Right renal cortex interstitium (tissue), 3 donors: ENCODE data around the gene PSMA8. TPM values are rescaled to one million over a fixed set of nuclear protein-coding genes. Genes with fewer than 3 reads are reported as not detected.
A peak's percentile ranks its signal among the peaks of the same experiment; 100 is the strongest.
"Not testable (repeated sequence)": the region's sequence is repeated elsewhere in the genome, so short reads cannot be mapped to it uniquely, and the experiment has no call there.

ENCODE experiments used
- DNase-seq, 3 donors: peaks; one replicate each; pipeline ENCODE4 v3.0.0-alpha.2; 2013; ENCODE audit warnings: low read depth in 3 of 3, low spot score in 2 of 3
- polyA plus RNA-seq, 3 donors: library from polyadenylated mRNA; unstranded; fragments of 120-200 nt; gene quantifications; one replicate each; pipeline ENCODE4 v1.2.1, GENCODE V29; 2013; ENCODE audit not compliant: insufficient read length in 3 of 3

Gene PSMA8
- polyA plus RNA-seq, 3 donors: not detected

DNA sequence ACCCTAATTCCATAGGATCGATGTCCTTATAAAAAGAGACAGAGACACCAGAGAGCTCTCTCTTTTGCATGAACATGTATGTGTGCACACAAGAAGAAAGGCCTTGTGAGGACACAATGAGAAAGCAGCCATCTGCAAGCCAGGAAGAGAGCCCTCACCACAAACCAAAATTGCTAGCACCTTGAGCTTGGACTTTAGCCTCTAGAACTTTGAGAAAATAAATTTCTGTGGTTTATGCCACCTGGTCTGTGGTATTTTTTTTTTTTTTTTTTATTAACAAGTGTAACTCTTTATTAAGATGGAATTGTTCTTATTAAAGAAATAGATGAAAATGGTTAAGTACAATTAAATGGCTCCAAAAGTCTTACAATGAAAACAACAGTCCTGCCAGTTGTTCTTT, 33.9 kb downstream of the PSMA8 start:
- DNase-seq: not testable (repeated sequence)

DNA sequence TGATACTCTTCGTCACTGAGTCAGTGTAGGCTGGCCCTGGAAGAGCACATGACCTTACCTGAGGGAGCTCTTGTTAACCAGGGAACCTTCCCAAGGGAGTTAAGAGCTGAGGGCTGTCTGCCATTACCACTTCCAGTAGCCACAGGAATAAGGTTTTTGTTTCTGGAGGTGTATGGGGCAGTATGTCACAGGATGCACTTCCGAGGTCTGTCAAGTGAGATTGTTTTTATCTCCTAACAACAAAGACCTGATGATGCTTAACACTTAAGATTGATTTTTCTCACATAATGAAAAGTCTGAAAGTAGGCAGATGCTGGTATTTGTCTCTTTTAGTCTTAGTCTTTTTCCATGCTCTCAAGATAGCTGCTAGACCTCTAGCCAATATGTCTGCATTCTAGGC, 41.8 kb downstream of the PSMA8 start:
- DNase-seq: no peak

DNA sequence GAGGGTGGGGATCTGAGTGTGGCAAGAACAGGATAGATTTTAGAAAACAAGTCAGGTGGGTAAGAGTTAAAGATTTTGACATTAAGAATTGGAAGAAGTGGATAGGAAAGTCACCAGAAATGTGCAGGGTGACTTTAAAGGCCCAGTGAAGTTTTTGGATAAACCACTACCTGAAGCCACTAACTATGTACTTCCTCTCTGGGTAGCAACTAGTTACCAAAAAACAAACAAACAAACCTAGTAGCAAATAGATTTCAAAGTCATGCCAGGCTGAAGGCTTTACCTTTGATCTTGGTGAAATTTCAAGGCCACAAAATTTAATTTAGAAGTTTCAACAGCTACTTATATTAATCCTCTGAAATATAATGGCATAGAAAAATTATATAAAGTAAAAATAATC, 42.5 kb downstream of the PSMA8 start:
- DNase-seq: no peak

DNA sequence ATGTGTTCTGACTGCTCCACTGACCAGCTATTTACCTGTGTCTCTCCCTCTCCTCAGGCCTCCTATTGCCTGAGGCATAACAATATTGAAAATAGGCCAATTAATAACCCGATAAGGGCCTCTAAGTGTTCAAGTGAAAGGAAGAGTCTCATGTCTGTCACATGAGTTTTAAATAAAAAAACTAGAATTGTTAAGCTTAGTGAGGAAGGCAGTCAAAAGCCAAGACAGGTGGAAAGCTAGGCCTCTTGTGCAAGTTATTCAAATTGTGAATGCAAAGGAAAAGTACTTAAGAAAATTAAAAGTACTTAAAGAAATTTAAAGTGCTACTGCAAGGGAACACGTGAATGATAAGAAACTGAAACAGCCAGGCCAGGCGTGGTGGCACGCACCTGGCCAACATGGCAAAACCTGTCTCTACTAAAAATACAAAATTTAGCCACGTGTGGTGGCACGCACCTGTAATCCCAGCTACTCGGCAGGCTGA, 47.7 kb downstream of the PSMA8 start:
- DNase-seq: no peak

DNA sequence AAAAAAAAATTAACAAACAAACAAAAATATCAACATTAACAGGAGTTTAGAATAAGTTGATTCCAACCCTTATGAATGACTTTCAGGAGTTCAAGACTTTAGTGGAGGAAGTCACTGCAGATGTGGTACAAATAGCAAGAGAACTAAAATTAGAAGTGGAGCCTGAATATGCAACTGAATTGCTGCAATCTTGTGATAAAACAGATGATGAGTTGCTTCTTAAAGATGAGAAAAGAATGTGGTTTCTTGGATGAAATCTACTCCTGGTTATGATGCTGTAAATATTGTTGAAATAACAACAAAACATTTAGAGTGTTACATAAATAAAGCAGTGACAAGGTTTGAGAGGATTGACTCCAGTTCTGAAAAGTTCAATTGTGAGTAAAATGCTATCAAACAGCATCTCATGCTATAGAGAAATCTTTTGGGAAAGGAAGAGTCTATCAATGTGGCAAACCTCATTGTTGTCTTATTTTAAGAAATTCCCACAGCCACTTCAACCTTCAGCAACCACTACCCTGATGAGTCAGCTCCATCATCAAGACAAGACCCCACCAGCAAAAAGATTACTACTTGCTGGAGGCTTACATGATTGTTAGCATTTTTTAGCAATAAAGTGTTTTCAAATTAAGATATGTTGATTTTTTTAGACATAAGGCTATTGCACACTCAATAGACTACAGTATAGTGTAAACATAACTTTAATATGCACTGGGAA, 49.9 kb downstream of the PSMA8 start:
- DNase-seq: no peak

DNA sequence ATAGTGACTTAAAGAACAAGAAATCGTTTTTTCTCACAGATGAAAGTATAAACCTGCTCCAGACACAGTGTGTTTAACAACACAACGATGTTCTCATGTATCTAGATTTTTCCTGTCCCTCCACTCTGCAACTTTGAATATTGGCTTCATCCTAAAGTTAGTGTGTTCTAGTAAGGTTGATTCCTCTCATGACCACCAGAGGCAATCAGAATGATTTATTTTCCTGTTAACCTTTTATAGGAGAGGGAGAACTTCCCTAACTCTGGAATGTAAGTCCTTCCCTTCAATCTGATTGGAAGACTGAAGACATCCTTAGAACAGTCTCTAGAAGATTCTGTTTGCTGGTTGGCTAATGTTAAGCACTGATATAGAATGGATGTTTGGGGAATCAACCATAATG, 51.6 kb downstream of the PSMA8 start:
- DNase-seq: no peak

DNA sequence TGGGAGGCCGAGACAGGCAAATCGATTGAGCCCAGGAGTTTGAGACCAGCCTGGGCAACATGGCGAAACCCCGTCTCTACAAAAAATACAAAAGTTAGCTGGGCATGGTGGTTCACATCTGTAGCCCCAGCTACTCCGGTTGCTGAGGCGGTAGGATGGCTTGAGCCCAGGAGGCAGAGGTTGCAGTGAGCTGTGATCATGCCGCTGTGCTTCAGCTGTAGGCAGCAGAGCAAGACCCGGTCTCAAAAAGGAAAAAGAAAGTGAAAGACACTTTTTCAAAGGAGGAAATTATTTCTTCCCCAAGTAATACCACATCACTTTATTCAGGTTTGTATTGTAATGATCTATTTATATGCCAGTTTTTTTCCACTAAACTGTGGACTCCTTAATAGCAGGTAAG, 56.8 kb downstream of the PSMA8 start:
- DNase-seq: no peak

DNA sequence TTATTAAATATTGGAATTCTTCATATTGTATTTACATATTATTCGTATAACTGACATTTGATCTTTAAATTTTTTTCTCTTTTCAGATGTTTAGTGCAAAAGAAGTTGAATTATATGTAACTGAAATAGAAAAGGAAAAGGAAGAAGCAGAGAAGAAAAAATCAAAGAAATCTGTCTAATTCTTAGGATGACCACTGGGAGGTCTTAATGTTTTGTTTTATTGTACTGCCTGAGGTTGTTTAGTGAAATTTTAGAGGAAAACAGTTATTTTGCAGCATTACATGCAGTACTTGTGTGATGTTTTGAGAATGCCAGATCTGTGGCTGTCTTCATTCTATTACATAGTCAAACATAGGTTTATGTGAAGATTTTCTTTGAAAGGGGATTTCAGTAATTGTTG, 58.6 kb downstream of the PSMA8 start:
- DNase-seq: no peak

DNA sequence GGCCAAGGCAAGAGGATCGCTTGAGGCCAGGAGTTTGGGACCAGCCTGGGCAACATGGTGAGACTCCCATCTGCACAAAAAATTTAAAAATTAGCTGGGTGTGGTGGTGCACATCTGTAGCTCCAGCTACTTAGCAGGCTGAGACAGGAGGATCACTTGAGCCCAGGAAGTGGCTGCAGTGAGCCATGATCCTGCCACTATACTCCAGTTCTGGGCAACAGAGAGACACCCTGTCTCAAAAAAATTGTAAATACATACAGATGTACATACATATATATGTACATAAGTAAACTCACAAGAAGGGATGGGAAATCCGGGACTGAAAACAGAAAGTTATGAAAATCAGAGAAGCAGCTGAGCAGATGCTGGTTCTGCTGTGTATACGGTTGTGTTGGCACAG, 62.9 kb downstream of the PSMA8 start:
- no peak for DNase-seq

DNA sequence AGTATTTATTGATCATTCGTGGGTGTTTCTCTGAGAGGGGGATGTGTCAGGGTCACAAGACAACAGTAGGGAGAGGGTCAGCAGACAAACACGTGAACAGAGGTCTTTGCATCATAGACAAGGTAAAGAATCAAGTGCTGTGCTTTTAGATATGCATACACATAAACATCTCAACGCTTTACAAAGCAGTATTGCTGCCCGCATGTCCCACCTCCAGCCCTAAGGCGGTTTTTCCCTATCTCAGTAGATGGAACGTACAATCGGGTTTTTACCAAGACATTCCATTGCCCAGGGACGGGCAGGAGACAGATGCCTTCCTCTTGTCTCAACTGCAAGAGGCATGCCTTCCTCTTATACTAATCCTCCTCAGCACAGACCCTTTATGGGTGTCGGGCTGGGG, 68.3 kb downstream of the PSMA8 start:
- not testable (repeated sequence) for DNase-seq

DNA sequence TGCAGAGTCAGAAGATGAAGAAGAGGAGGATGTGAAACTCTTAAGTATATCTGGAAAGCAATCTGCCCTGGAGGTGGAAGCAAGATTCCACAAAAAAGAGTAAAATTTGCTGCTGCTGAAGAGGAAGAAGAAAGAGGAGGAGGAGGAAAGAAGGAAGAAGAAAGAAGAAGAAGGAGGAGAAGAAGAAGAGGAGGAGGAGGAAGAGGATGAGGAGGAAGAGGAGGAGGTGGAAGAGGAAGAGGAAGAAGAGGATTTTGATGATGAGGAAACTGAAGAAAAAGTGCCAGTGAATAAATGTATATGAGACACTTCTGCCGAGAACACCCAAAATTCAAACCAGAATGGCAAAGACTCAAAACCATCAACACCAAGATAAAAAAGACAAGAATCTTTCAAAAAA, 71.6 kb downstream of the PSMA8 start:
- DNase-seq: no peak

DNA sequence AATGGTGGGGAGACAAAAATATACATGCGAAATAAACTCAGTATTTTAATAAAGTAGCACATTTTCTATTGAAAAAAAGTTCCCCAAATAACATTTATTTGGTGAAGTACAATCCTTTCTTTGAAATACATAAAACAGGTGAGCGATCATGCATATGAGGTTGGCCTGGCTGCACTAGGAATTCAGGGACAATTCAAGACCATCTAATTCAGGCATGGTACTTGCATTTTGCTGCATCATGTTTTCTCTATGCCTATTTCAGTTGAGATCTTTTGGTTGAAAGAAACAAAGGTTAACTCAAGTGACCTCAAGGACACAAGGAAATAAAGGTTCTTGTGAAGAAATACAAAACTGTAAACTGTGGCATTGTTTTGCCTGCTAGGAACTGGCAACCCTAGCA, 72.8 kb downstream of the PSMA8 start:
- no peak for DNase-seq

DNA sequence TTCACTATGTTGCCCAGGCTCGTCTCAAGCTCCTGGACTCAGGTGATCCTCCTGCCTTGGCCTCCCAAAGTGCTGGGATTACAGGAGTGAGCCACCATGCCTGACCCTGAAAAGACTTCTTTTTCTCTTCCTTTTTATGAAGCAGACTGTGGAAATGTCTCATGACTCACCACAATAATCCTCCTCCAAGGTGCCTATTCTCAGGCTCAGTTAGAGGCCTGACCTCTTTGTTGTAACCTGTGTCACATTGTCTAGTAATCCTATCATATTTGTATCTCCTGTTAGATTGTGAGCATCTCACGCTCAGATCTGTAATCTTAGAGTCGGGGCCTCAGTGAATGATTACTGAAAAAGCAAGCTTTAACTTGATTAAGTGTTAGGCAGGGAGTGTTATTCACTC, 74.3 kb downstream of the PSMA8 start:
- no peak for DNase-seq

DNA sequence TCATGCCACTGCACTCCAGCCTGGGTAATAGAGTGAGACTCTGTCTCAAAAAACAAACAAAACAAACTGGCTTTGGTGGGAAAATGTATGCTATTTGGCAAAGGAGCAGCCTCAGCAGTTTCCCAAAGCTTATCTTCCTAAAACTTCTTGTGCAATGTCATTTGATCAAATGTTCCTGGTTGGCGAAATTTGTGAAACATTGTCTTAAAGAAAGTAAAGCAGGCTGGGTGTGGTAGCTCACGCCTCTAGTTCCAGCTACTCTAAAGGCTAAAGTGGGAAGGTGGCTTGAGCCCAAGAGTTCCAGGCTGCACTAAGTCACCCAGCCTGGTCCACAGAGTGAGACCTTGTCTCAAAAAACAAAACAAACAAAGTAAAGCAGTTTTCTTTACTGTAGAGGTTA, 75.3 kb downstream of the PSMA8 start:
- DNase-seq: no peak

DNA sequence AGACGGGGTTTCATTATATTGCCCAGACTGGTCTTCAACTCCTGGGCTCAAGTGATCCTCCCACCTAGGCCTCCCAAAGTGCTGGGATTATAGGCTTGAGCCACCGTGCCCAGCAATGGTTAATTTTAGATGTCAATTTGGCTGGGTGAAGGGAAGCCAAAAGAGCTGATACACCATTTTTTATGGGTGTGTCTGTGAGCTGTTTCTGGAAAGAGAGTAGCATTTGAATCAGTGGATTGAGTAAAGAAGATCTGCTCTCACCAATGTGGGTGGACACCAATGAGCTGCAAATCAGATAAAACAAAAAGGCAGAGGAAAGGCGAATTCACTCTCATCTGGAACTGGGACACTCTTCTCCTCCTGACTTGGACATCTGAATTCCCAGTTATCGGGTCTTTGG, 76.5 kb downstream of the PSMA8 start:
- no peak for DNase-seq

DNA sequence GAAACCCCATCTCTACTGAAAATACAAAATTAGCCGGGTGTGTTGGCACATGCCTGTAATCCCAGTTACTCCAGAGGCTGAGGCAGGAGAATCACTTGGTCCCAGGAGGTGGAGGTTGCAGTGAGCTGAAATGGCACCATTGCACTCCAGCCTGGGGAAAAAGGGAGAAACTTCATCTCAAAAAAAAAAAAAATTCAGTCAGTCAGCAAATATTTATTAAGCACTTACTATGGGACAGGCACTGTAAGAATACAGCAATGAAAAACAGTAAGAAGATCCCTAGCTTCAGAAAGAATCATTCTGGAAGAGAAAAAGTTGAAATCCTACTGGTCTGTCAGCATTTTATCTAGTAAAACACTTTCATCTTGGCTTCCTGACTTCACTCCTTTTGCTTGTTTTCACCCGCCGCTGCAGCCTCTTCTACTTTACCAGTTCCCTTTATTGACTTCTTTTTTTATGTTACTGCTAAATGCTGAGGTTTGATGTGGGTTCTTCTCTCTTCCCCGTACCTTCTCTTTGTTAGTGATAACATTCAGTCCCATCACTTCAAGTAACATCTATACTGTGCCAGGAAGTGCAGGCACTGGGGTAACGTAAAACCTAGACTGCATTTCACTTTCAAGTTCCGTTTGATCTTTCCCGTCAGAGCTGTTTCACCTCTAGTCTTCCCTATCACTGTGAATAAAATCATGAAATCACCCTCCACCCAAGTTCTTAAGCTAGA, 81.7 kb downstream of the PSMA8 start:
- DNase-seq: no peak

DNA sequence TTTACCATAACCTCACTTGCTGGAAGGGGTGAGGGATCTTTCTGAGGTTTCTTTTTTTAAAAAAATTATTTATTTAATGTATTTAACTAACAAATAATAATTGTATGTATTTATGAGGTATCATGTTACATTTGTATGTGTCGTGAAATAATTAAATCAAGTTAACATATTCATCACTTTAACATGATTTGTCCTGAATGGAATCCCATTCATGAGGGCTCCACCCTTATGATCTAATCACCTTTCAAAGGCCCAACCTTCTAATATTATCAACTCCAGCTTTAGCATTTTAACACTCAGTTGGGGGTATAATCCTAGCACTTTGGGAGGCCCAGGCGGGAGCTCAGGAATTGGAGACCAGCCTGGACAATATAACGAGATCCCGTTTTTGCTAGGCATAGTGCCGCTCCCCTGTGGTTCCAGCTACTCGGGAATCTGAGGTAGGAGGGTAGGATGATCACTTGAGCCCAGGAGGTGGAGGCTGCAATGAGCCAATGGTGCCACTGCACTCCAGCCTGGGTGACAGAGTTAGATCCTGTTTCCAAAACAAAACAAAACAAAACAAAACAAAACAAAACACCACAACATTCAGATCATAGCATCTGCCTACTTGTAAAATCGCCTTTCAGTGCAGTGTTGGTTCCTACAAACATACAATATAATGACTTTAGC, 91.5 kb downstream of the PSMA8 start:
- DNase-seq: no peak

DNA sequence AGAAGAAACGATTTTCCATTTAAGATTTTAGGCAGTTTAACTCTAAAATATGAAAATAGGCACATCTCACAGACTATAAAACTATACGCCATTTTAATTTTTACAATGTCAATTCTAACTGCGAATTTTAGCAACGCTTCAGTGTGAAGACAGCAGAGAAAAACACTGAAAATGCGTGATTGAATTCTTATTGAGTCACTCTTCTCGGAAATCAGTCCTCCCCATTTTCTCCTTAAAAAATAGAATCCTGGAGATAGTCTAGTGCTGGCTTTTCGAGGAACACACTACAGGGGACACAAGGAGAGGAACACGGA, 92.2 kb downstream of the PSMA8 start:
- no peak for DNase-seq

DNA sequence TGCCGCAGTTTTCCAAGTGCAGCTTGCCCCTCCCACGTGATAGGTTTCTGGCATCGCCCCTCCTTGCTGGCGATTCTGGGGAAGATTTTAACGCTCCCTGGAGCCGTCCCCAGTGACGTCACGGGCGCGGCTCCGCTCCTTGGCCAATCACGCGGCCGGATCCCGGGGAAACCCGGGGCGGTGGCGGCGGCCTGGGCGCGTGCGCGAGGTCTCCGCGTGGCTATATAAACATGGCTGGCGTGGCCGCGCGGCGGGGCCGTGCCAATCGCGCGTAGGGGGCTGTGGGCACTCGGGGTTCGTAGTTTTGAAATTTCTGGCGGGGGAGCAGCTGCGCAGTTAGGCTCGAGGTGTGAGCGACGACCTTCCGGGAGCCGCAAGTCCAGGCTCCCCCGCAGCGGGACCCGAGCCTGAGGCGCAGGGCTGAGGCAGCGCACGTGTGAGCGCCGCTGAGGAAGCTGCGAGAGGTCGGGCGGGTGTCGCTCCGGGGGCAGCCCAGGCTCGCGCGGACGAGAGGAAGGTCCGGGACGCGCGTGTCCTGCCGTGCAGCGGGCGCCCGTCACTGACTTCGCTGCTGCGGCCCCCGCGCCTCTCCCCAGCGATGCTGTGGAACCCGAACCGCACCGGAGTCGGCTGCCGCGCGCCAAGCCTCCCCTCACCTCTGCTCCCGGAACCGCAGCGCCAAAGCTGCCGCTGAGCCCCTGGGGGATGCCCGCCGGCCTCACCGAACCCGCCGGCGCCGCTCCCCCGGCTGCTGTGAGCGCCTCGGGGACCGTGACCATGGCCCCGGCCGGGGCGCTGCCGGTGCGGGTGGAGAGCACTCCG, 92.8 kb downstream of the PSMA8 start, which contains the start of gene TAF4B:
TSS of gene TAF4B (plus strand) at position 217 of the 822 bp plus-strand sequence. CDS start at position 706, 489 bp downstream.
- peak; percentile 78 to 91 (median 88) for DNase-seq

DNA sequence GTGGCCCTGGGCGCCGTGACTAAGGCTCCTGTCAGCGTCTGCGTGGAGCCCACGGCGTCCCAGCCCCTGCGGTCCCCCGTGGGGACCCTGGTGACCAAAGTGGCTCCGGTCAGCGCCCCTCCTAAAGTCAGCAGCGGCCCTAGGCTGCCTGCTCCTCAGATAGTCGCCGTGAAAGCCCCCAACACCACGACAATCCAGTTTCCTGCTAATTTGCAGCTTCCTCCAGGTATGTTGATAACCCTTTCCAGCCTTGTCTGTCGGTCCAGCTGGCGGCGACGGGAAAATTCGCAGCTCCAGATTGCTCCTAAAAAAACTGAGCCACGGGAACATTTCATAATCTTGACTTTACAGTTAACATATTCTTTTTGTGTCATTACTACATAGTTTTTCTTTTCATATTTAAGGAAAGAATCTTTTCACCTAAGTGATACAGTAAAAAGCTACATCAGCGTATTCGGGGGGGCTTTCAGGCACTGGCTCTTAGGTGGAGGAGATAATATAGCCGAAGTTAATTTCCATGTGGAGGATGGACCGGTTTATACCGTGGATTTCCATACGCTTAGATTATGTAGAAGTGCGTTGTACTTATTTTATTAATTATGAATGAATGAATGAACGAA, 93.5 kb downstream of the PSMA8 start:
- DNase-seq: no peak
